Activated CD4-positive, alpha-beta T cell treated with anti-CD3 and anti-CD28 coated beads, Interleukin-2, amount 10 ng/mL, durations not matched to agents 7 days and 5 days (primary cell): ENCODE measurements around the gene EPB42. TPM values are rescaled to one million over a fixed set of nuclear protein-coding genes. Genes with fewer than 3 reads are reported as not detected.

Experiments used
- CTCF ChIA-PET: fragments of 350-600 bp; sonication (Branson Sonifier 250); formaldehyde crosslinking; loops from one replicate; lab custom pipeline; 2021; ENCODE audit warnings: antibody characterized with exemption; lab: Charles Lee
- POLR2A ChIA-PET: fragments of 350-600 bp; sonication (Branson Sonifier 250); formaldehyde crosslinking; loops from one replicate; lab custom pipeline; 2021; ENCODE audit warnings: antibody characterized with exemption; lab: Charles Lee
- DNase-seq: peaks from one replicate; pipeline ENCODE4 v3.0.0-alpha.2; 2020
- H3K27ac Mint-ChIP-seq: one replicate; pipeline ENCODE4 v1.8.0; 2021; ENCODE audit warnings: mild to moderate bottlenecking, moderate library complexity, mixed read lengths
- H3K27me3 Mint-ChIP-seq: one replicate; pipeline ENCODE4 v1.8.0; 2021; ENCODE audit warnings: mixed read lengths
- H3K36me3 Mint-ChIP-seq: one replicate; pipeline ENCODE4 v1.8.0; 2021; ENCODE audit warnings: low read depth, mixed read lengths
- H3K4me1 Mint-ChIP-seq: one replicate; pipeline ENCODE4 v1.8.0; 2021; ENCODE audit warnings: mixed read lengths
- H3K4me3 Mint-ChIP-seq: one replicate; pipeline ENCODE4 v1.8.0; 2021; ENCODE audit warnings: mild to moderate bottlenecking, moderate library complexity, mixed read lengths
- H3K9me3 Mint-ChIP-seq: one replicate; pipeline ENCODE4 v1.8.0; 2021; ENCODE audit warnings: mixed read lengths
- total RNA-seq, 2 experiments: library from RNA; stranded (reverse); gene quantifications; one replicate each; pipeline ENCODE4 v1.2.3, GENCODE V29; 2021

The EPB42 gene
- total RNA-seq, 2 experiments from 2014 or later = not detected

DNA sequence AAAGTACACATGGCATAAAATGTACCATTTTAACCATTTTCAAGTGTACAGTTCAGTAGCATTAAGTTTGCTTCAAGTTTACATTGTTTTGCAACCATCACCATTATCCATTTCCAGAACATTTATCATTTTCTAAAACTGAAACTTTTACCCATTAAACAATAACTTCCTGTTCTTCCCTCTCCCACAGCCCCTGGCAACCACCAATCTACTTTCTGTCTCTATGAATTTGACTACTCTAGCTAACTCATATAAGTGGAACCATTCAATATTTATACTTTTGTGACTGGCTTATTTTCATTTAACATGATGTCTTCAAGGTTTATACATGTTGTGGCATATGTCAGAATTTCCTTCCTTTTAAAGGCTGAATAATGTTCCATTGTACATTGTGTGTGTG, 67.5 kb downstream of the EPB42 start:
- H3K9me3 Mint-ChIP-seq = no peaks in the 10 kb centered on the region
- no peak overlapping the region for H3K4me3 Mint-ChIP-seq
- H3K36me3 Mint-ChIP-seq = peaks cover 46% of the 10 kb centered on the region

DNA sequence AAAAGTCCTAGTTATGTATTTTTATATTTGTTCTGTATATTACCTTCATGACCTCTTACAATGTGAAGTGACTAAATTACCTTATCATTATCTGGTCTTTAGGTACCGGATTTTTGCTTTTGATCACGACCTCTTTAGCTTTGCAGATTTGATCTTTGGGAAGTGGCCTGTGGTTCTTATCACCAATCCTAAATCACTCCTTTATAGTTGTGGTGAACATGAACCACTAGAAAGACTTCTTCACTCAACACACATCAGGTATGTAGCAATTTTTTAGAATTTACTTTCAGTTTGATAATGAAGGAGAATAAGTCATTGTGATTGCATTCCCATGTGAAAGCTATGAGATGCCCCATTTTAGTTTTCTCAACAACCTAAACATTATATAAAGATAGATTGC, 69.1 kb downstream of the EPB42 start:
- peaks cover 45% of the 10 kb centered on the region for H3K36me3 Mint-ChIP-seq
- DNase-seq = peak; percentile 51
- ChIA-PET CTCF (no interaction called here), POLR2A (interaction anchor here (0.6 kb wide), 1 partner anchor 1661 kb away, joined by 3 read pairs; no protein-coding TSS in a partner anchor)
- no peak overlapping the region for H3K4me3 Mint-ChIP-seq
- peaks cover 22% of the 10 kb centered on the region for H3K4me1 Mint-ChIP-seq
- H3K27ac Mint-ChIP-seq = peak overlapping the region; percentile 34
- H3K27me3 Mint-ChIP-seq = no peaks in the 10 kb centered on the region
- H3K9me3 Mint-ChIP-seq = no peaks in the 10 kb centered on the region

More for the DNA sequence above, 67.5 kb downstream of the EPB42 start:
- ChIA-PET POLR2A (no interaction called here), CTCF (no interaction called here)
- no peaks in the 10 kb centered on the region for H3K27me3 Mint-ChIP-seq
- DNase-seq = peak; percentile 12
- peaks cover 22% of the 10 kb centered on the region for H3K4me1 Mint-ChIP-seq
- H3K27ac Mint-ChIP-seq = no peak overlapping the region

DNA sequence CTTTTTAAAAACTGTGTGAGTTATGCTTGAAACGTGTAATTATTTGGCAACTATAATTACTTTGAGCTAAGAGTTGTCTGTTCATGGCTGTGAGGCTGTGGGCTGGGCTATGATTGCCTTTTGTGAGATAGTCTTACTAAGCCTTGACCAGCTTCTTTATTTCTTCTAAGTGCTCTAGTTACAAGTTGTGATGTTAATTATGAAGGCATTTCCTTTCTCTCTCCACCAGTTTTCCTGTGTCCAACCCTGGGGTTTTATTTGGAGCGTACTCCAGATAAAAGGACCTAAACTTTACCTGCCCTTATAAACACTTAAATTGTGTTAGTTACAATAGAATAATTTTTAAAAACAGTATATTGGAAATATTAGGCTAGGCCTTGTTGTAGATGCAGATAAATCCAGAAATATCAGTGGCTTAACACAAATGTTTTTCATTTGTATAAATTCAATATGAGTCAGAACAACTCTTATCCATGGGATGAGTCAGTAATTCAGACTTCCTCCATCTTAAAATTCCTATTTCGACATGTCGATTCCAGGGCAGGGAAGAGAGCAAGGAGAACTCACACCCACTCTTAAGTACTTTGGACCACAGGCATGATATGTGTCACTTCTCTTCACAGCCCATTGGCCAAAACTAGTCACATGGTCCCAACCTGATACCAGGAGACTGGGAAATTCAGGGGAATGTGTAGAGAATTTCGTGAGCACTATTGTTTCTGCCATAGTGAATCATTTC, 70.5 kb downstream of the EPB42 start:
- H3K27me3 Mint-ChIP-seq = no peaks in the 10 kb centered on the region
- POLR2A ChIA-PET = no interaction called here
- CTCF ChIA-PET = interaction anchor here (0.8 kb wide), 1 partner anchor 13 kb away, joined by 3 read pairs; no protein-coding TSS in a partner anchor

More for the DNA sequence above, 70.5 kb downstream of the EPB42 start:
- H3K27ac Mint-ChIP-seq = no peak overlapping the region
- peaks cover 24% of the 10 kb centered on the region for H3K4me1 Mint-ChIP-seq
- H3K36me3 Mint-ChIP-seq = peaks cover 47% of the 10 kb centered on the region
- H3K9me3 Mint-ChIP-seq = no peaks in the 10 kb centered on the region
- no peak overlapping the region for H3K4me3 Mint-ChIP-seq
- DNase-seq = no peak

Other genes with a start within 250 kb of the EPB42 start
- 10 to 100 TPM; 27.8 to 31.8 TPM for gene UBR1, start 115.0 kb downstream of the EPB42 start, total RNA-seq
- 10 to 100 TPM; 15.3 to 18.5 TPM for gene TMEM62, start 87.4 kb downstream of the EPB42 start, total RNA-seq
- 10 to 100 TPM; 65.8 to 72.5 TPM for gene CCNDBP1, start 35.6 kb downstream of the EPB42 start, total RNA-seq
- not detected for gene TGM5, start 45.9 kb upstream of the EPB42 start, total RNA-seq
- not detected for gene TGM7, start 81.2 kb upstream of the EPB42 start, total RNA-seq
- gene LCMT2, start 109.6 kb upstream of the EPB42 start, total RNA-seq = 10 to 100 TPM; 10.5 to 12.6 TPM
- 10 to 100 TPM; 25.4 to 28.2 TPM for gene ZSCAN29, start 150.0 kb upstream of the EPB42 start, total RNA-seq
- gene TUBGCP4, start 150.1 kb upstream of the EPB42 start, total RNA-seq = 10 to 100 TPM; 35.0 to 38.1 TPM